Hepatic stellate cell (primary cell): ENCODE data around the gene VENTX.
A peak's percentile ranks its signal among the peaks of the same experiment; 100 is the strongest.
"Not testable (repeated sequence)": the region's sequence is repeated elsewhere in the genome, so short reads cannot be mapped to it uniquely, and the experiment has no call there.

ENCODE experiments used
- DNase-seq: peaks from one replicate; pipeline ENCODE4 v3.0.0; 2011; ENCODE audit warnings: low spot score

VENTX gene

GRCh38 chr10:133254421-133255120 lies 16.9 kb downstream of the VENTX start:
- DNase-seq: no peak

- DNase-seq: no peak
Measured at GRCh38 chr10:133255323-133255722, 17.7 kb downstream of the VENTX start.

- peak; percentile 55 for DNase-seq
Measured at GRCh38 chr10:133257489-133258065, 19.9 kb downstream of the VENTX start.

DNA sequence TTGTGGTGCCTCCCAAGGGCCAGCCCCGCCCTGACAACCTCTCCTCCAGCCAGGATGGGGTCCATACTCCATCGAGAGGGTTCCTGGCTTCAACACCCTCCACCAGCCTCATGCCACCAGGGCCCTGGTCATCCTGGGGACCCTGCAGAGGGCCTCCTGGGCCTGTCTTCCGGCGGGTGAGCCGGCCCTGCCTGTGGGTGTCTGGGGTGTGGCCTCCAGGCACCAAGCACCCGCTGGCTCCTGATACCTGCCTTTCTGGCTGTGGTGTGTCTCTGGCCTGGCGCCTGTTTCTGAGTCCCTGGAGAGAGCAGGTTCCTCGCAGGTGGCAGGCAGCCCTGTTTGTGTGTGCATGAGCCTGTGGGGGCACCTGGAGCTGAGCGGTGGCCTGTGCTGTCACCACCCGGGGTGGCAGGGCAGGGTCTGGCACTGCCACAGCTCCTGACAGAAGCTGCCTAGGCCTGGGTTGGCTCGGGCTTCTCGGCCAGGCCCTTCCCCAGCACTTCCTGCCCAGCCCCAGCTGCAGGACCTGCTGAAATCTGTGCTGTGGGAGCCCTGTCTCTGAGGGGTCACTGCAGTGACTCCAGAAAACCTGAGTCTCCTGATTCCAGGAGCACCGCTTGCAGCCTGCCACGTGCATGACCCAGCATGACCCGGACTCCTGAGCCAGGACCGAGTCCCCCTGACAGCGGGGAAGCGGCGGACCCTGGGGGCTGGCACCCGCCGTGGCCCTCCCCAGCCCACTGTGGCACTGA lies 20.6 kb downstream of the VENTX start:
- no peak for DNase-seq

DNA sequence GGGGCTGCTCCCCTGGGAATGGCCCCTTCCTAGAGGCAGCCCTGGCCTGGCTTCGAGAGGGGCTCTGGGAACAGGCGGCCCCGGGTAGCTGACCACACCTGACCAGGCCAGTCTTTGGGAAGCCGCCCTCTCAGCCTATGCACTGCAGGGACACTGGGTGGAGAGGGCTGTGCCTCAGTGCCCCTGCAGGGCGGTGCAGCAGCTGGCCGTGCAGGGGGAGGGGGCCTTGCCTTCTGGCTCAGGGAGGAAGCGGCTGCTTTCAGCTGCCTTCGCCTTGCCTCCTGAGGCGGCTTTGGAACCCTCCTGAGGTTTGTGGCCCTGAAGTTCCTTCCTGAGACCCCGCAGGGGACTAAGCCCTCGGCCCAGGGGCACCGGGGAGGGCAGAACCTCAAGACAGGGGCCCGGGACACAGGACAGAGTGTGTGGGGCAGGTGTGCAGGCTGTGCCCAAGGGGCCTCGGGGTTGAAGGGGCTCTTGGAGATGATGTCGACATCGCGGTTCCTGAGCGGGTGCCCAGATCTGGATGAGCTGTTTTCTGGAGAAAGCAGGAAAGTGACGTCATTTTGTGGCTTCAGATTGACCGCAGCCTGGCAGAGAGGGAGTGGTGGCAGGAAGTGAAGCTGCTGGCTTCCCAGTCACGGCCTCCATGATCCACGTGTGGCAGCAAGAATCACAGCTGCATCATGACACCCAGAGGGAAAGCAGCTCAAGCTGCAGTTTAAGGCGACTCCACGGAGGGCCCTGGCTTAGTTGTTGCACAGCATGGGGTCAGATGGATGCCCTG lies 21.4 kb downstream of the VENTX start:
- peak; percentile 99 for DNase-seq

GRCh38 chr10:133259602-133259989 lies 21.9 kb downstream of the VENTX start:
- no peak for DNase-seq

- peak; percentile 66 for DNase-seq
Measured at GRCh38 chr10:133260895-133261725, 23.5 kb downstream of the VENTX start.

DNA sequence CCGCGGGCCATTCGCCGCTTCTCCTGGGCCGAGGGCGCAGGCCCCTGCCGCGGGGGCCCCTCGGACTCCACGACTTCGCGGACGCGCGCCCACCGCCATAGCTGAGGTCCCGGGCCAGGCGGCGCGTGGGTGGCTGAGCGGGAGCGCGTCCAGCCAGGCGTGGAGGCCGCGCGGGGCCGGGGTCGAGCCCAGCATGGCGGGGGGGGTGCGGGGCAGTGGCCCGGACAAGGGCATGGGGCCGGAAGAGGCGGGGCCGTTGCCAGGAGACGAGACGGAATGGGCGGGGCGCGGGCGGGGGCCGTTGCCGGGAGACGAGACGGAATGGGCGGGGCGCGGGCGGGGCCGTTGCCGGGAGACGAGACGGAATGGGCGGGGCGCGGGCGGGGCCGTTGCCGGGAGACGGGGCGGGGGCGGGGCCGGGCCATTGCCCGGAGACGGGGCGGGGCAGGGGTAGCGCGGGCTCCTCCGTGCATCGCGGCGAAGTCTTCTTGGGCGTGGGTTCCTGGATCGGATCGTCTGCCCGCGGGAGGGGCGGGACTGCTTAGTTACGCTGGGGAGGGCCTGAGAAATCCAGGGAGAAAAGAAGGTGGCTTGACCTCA lies 24.2 kb downstream of the VENTX start:
- peak; percentile 84 for DNase-seq

DNA sequence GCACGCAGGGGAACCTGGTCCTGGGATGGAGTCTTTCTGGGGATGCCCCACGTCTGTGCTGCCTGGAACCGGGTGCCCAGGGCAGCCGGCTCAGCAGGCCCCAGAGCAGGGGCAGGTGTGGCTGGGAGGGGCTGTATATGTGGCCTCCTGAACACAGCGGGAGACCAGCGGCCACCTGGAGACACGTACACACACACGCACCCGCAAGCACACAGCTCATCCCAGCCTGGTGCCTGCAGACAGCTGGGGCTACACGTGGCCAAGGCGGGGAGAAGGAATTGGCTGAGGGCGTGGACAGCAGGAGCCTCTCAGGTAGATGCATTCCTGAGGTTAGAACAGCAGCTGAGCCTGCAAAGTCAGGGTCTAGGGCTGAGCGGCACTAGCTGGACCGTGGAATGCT lies 25.0 kb downstream of the VENTX start:
- DNase-seq: no peak

DNA sequence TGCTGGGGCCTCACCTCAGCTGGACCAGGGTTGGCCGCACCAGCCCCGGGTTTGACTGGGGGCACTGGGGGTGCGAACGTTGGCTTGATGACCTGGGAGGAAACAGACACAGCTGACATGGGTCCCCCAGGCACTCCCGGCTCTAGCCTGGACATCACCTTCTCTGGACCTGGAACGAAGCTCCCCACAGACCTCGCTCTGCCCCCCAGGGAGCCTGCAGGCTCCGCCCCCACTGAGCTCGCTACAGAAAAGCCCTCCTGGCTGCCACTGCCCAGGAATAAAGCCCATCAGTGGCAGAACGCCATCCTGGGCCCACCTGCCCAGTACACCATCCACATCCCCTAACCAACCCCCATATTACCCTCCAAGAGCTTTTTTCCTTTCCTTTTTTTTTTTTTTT lies 26.0 kb downstream of the VENTX start:
- no peak for DNase-seq

DNA sequence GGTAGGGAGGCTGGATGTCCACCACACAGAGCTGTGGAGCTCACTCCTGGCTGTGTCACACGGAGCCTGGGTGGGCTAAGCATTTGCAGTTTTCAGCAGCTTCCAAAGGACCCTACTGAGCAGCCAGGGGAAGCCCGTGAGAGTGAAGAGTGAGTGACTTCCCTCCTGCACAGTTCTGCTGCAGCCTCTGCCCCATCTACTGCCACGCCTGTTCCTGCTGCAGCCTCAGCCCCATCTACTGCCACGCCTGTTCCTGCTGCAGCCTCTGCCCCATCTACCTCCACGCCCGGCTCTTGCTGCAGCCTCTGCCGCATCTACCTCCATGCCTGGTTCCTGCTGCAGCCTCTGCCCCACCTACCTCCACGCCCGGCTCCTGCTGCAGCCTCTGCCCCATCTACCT lies 26.8 kb downstream of the VENTX start:
- DNase-seq: no peak

- not testable (repeated sequence) for DNase-seq
Measured at GRCh38 chr10:133265052-133265451, 27.4 kb downstream of the VENTX start.

GRCh38 chr10:133266056-133266795 lies 28.6 kb downstream of the VENTX start:
- DNase-seq: no peak

DNA sequence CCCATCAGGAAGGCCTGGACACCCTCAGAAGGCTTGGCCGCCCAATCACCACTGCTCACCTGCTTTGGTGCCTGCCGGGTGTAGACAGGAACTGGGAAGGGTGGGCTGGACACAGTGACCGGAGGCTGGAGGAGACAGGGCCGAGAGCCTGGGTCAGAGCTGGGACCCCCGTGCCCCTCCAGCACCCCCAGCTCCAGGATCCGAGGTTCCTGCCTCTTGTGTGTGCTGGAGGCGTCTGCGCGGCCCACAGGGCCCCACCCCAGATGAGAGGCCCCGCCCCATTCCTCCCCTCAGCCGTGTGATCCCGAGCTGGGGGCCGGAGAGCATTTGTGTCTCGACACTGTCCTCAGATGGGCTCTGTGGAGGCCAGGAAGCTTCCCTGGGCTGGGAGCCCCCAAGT lies 29.6 kb downstream of the VENTX start:
- no peak for DNase-seq

DNA sequence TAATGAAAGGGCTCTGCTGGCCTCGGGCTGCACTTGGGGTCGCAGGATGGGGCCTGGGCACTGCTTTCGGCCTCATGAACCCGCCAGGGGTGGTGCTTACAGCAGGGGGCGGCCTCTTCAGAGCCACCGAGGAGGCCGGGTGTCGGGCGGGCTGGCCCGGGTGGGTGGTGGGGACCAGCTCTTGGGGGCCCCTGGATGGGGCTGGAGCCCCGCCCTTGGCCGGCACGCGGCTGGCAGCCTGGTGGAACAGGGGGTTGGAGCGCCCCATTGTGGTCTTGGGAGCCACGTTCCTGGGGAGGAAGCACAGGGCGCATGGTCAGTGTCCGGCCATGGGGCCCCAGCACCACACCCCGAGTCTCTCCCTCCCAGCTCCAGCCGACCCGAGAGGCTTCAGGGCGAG lies 30.2 kb downstream of the VENTX start:
- DNase-seq: no peak

DNA sequence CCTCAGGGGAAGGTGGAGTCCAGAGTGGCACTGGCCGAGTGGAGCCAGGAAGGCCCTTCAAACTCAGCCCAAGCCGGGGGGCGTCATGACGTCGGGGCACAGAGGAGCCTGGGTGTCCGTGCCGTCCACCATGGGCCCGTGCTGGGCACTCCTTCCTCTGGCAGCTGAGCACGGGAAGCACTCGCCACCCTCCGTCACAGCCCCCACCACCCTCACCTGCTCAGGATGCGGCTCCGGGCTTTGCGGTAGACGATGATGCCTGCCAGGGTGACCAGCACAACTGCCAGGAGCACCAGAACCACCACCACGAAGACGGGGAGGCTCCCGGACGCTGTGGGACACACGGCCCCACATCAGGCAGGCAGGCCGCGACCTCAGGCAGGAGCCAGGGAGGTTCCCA lies 30.9 kb downstream of the VENTX start:
- DNase-seq: no peak

GRCh38 chr10:133269367-133269766 lies 31.7 kb downstream of the VENTX start:
- no peak for DNase-seq

- no peak for DNase-seq
Measured at GRCh38 chr10:133270204-133270603, 32.5 kb downstream of the VENTX start.

DNA sequence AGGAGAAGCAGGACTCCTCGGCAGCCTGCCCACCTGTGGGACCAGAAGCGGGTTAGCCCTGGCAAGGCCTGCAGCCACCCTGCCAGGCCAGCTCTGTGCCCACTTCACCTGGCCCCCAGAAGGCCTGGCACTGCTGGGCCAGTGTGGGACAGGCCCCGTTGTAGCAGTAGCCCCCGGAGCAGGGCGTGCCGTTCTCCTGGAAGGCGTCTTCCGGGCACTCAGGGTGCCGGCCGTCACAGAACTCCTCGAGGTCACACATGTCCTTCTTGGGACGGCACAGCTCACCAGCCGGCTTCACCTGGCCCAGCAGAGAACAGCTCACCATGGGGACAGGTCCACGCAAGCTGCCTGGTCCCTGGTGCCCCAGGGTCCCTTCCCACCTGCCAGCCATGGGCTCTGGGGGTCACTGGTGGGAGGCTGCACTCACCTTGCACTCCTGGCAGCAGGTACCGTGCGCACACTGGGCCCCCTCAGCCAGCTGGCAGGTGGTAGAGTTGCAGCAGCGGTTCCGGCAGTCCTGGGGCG lies 33.2 kb downstream of the VENTX start:
- DNase-seq: no peak
